HG03108 (cell line): ENCODE results near the gene GALNT9.

Experiments
- ATAC-seq: cut with Tn5 transposase; IDR thresholded peaks from one replicate; pipeline ENCODE4 v1.9.1; 2021; ENCODE audit warnings: moderate library complexity; ENCODE audit not compliant: unreplicated experiment

GALNT9 gene

DNA sequence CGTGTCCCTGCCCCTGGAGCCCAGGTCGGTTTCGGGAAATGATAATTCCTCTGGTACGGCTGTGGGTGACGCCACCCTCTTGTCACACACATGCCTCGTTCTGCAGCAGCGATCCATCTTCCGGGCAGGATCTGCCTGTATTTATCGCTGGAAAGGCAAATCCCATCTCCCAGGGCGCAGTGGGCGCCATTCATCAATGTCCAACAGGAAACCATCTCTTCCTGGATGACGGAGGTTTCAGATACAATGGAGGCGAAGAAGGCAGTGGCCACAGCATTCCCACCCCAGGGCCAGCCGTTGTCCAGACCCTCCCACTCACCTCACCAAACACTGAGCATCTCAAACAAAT lies 110.9 kb downstream of the GALNT9 start:
- ATAC-seq, result no peak

DNA sequence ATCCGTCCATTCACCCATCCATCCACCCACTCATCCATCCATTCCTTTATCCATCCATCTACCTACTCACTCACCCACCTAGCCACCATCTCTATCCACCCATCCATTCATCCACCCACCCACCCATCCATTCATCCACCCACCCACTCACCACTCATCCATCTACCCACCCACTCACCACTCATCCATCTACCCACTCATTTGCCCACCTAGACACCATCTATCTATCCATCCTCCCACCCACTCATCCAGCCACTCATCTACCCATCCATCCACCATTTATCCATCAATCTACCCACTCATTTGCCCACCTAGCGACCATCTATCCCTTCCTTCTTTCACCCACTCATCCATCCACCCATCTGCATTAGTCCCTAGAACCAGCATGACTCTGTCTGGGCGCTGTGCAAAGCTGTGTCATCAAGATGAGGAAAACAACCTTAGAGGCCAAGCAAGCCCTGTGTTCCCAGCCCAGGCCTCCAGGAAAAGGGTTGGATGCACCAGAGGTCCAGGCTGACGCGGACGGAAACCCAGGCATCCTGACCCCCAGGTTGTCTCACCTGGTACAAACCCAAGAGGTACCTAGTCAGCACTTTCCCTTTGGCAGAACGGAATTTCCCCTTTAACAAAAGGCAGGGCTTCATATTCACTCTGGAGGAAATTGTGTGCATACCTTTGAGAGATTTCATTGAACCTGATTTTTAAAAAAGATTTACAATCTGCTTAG lies 111.4 kb downstream of the GALNT9 start:
- ATAC-seq, result no peak

- no peak for ATAC-seq
Observed at GRCh38 chr12:132217371-132217770, 112.0 kb downstream of the GALNT9 start.

DNA sequence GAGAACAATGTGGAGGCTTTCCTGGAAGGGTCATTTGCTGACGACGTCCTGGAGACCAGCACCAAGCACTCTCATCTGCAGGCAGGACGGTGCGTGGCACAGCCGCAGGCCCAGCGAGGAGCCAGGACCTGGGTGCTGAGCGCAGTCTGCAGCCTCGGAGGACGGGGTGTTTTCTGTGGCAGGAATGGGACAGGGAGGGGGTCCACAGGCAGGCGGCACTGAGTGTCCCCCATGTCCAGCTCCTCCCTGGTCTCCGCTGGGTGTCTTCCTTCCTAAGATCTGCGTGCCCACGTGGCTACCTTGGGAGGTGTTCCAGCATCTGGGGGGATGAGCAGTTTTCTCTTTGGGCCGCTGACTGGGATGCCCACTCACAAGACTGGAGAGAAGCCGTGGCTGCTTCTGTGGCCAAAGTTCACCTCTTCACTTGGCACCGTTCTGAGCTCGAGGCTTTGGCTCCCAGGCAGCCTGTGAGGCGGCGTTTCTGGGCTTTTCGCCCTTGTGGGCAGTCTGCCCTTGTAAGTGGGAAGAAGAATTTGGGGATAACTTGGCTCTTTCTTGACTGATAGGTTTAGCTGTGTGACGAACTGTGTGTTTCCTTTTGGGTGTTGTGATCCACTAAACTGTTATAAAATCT lies 112.9 kb downstream of the GALNT9 start:
- no peak for ATAC-seq

- ATAC-seq, result no peak
Observed at GRCh38 chr12:132215299-132215989, 113.9 kb downstream of the GALNT9 start.

DNA sequence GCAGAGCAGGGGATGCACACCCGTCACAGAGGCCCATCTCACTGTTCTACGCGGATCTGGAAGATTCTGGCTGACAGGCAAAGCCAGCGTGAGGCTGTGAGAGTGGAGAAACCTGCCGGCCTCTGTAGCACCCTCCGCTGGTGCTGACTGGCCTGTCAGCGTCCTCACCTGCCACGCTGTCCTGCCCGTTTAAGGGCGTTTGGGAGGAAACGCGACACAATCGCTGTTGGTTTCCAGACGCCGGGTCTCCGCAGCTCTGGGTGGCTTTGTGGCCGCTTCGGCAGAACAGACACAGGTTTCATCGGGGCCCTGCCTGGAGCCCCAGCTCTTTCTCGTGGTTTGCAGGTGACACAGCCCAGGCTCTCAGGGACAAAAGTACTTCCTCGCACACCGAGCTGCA lies 114.5 kb downstream of the GALNT9 start:
- ATAC-seq, result no peak

DNA sequence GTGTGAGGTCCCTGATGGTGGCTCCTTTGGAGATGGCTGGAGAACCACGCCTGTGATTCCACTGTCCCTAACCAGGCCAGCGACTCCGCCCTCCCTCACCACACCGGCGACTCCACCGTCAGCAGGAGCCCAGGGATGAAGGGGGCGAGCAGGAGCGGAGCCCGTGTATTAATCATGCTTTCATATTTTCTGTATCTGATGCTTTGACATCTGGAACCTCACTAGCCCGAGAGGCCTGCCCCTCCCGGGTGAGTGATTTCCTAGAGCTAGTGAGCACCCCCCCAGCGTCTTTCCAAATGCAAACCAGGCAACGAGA lies 115.3 kb downstream of the GALNT9 start:
- ATAC-seq, result no peak

DNA sequence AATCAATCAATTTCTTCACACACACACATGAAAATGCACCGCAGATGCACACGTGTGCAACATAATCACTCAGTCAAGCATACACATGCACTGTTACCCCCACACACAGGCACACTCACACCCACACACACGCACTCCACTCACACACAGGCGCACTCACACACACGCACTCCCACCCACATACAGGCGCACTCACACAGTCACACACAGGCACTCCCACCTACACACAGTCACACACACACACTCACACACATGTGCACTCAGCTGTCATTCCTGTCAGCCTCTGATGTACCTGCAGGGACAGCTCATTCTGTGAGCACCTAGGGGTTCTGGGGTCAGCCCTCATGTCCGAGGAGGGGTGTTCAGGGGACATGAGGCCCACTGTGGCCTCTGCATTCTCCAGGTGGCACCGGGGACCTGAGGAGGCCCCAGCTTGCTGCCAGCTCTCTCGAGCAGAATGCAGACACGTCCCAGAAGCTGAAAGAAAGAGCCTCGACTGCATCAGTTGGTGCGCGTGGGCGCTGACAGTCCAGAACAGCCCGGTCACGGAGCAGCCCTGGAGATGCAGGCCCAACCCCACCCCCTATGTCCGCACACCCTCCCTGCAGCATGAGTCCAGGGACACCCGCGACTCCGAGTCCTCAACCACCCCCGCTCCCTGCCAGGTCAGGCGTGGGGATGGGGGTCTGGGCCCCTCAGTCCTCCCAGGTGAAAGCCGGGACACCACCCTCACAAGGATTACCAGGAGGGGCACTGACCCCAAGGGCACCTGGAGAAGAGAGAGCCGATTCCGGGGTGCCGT lies 115.8 kb downstream of the GALNT9 start:
- ATAC-seq, result no peak

DNA sequence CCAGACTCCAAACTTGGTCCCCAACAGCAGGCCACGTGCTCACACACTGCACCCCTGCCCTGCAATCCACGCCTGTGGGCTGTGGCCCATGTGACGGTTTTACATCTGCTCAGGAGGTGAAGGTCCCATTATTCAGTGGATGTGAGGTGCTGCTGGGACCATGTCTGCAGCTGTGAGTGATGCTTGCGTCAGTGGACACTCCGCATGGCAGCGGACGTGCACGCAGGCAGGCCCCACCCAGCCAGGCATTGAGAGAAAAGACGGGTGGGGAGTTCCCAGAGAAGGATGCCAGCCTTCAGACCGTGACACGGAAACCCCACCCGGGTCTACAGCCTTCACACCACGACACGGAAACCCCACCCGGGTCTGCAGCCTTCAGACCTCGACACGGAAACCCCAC lies 117.6 kb downstream of the GALNT9 start:
- ATAC-seq, result no peak

DNA sequence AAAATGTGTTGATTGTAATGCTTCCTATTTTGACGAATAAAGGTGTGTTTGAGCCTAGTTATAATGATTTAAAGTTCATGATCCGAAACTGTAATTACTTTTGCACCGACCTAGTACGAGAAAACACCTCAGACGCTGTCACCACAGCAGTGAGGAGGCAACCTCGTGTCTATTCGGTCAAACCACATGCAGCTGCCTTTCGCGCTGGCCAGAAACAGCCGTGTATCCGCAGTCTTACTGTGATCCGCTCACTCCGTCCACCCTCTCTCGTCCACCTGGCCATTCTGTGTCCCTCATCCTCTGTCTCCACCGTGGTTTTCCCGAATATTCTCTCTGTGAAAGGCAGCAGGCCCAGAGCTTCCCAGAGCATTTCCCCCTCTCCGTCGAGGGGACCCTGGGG lies 118.1 kb downstream of the GALNT9 start:
- no peak for ATAC-seq

DNA sequence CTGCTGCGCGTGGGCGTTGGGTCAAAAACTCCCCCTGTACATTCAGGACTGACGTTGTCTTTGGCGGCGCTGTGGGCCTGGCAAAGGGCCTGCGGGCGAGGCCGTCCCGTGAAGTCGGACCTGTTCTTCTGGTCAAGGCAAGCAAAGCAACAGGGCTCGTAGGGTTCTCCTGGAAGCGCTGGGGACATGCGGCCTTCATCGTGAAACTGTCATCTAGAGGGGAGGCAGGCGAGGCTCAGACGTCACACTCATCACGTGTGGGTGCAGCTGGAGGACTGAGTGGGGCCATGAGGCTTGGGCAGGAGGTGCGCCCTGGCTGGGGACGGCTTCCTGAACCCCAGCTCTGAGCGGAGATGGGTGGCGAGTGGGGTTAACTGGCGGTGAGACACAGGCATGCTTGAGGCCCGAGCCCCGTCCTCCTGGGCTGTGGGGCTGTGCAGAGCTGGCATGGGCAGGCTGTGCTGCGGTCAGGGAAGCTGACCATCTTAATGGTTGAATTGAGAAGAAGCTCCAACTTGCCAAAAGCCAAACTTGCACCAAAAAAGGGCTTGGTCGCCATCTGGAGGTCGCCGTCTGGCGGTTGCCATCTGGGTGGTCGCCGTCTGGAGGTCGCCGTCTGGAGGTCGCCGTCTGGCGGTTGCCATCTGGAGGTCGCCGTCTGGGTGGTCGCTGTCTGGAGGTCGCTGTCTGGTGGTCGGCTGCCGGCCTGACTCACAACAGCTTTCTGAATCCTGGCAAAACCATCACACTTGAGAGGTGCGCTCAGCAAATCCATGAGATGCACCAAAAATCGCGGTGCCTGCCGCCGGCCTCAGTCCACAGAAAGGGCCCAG lies 119.0 kb downstream of the GALNT9 start:
- no peak for ATAC-seq

GRCh38 chr12:132209619-132210222 lies 119.7 kb downstream of the GALNT9 start:
- ATAC-seq, result no peak

GRCh38 chr12:132208153-132208823 lies 121.1 kb downstream of the GALNT9 start:
- no peak for ATAC-seq

DNA sequence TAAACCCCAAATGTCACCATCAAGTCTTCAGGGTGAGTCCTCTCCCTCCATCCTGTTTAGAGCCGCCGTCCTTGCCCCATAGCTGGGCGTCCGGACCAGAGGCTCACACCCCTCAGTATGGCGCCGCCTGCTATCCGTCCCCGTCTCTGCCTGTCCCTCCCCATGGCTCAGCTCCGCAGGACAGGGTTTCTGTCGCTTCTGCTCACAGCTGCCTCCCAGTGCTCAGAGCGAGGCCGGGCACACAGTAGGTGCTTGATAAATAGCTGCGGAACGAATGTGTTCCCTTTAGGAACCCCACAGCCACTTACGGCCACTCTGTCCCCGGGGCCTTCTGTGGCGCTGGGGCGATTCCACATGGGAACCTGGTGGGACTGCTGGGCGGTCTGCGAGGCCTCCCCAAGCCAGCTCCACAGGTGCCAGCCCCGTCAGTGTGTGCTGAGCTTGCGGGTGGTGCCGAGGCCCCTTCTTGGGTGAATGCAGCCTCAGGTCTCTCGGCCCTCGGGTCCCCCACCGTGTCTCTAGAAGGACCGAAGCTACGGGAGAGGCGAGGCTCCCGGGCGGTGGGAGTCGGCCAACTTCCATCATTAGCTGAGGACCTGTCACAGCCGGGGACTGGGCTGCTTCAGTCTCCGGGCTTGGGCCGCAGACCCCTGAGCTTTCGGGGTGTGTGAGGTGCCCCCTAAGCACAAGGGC lies 122.2 kb downstream of the GALNT9 start:
- no peak for ATAC-seq

- ATAC-seq, result no peak
Observed at GRCh38 chr12:132206046-132206434, 123.3 kb downstream of the GALNT9 start.

GRCh38 chr12:132205271-132206045 lies 123.9 kb downstream of the GALNT9 start:
- ATAC-seq, result no peak

GRCh38 chr12:132204793-132205270 lies 124.6 kb downstream of the GALNT9 start:
- ATAC-seq, result no peak

GRCh38 chr12:132204063-132204792 lies 125.2 kb downstream of the GALNT9 start:
- ATAC-seq, result no peak
